ENCODE results near the gene SCMH1. TPM values are rescaled to one million over a fixed set of nuclear protein-coding genes. Genes with fewer than 3 reads are reported as not detected.

SCMH1 gene
- total RNA-seq, 6 experiments from 2014 or later: 16.9 to 24.4 (median 21.7) TPM

DNA sequence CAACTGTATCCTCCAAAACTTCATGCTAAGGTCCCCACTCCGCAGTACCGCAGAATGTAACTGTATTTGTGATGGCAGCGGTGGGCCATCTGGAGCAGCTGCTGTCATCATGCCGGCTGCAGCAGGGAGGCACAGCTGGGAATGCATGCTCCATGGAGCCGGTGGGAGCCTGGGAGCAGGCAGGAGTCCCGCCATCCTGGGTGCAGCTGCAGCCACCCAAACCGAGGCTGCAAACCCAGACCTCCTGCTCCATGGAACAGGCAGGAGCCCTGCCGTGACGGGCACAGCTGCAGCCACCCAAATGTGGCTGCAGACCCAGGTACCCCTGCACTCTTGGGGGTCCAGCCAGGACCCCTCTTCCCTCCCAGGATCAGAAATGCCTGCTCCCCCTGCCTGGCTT lies 80.3 kb downstream of the SCMH1 start:
- no peaks in the 10 kb centered on the region for H3K27me3 Mint-ChIP-seq (ENCODE audit: insufficient read depth)
- TF ChIP-seq, protein P1, sequence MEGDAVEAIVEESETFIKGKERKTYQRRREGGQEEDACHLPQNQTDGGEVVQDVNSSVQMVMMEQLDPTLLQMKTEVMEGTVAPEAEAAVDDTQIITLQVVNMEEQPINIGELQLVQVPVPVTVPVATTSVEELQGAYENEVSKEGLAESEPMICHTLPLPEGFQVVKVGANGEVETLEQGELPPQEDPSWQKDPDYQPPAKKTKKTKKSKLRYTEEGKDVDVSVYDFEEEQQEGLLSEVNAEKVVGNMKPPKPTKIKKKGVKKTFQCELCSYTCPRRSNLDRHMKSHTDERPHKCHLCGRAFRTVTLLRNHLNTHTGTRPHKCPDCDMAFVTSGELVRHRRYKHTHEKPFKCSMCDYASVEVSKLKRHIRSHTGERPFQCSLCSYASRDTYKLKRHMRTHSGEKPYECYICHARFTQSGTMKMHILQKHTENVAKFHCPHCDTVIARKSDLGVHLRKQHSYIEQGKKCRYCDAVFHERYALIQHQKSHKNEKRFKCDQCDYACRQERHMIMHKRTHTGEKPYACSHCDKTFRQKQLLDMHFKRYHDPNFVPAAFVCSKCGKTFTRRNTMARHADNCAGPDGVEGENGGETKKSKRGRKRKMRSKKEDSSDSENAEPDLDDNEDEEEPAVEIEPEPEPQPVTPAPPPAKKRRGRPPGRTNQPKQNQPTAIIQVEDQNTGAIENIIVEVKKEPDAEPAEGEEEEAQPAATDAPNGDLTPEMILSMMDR (IDR thresholded peaks at IDR 0.05): no peak
- DNase-seq: no peak
- no peak overlapping the region for H3K27ac Mint-ChIP-seq
- H3K4me1 Mint-ChIP-seq (ENCODE audit: low read depth): peaks cover 11% of the 10 kb centered on the region
- H3K9me3 Mint-ChIP-seq: no peaks in the 10 kb centered on the region
- no peaks in the 10 kb centered on the region; the same call in 1 of the 2 replicates for H3K36me3 Mint-ChIP-seq (ENCODE audit: low read depth)
- H3K4me3 Mint-ChIP-seq: no peak overlapping the region

DNA sequence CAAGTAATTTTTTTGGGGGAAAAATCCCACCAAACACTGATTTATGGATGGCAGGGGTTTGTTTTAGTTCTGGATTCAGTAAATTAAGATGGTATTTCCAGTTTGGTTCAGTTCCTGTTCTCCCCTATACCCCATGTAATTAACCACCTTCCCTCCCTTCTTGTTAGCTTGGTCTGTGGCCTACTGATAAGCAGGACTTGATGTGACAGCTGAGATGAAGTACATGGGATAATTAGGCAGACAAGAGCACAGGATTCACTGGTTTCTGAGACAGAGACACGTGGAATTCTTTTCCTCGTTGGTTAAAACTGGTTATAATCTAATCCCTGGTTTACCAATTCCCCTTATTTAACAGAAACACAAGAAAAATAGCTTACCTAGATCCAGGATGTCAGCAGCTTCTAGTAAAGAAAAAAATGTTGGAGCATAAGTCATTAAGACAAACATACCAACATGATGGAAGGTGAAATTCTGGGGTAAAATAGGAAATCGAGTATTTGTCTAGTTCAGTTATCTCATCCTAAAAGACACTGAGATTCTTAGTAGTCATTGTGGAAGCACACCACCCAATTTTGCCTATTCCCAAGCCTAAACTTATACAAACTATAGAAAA lies 81.5 kb downstream of the SCMH1 start:
- TF ChIP-seq, protein P1 (IDR thresholded peaks at IDR 0.05): no peak
- H3K4me3 Mint-ChIP-seq: no peak overlapping the region
- H3K9me3 Mint-ChIP-seq: no peaks in the 10 kb centered on the region
- no peaks in the 10 kb centered on the region for H3K27me3 Mint-ChIP-seq (ENCODE audit: insufficient read depth)
- H3K4me1 Mint-ChIP-seq (ENCODE audit: low read depth): peaks cover 20% of the 10 kb centered on the region
- no peak overlapping the region for H3K27ac Mint-ChIP-seq
- H3K36me3 Mint-ChIP-seq (ENCODE audit: low read depth): no peaks in the 10 kb centered on the region
- no peak for DNase-seq

DNA sequence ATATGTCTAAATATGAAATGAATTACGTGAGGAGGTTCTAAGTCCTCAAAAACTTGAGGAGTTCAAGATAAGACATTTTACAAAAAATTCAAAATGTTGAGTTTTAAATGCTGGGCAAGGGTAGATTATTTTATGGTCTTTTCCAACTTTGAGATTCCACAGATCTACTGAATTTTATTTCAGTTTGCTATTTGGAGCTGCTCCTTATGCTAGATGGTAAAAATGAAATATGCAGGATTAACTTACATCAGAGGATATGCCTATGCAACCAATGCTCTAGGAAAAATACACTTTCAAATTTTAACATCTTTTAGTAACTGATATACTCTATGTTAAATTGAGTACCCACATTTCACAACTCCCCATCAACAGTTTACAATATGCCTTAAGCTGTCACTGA lies 83.1 kb downstream of the SCMH1 start:
- DNase-seq: no peak
- H3K36me3 Mint-ChIP-seq (ENCODE audit: low read depth): no peaks in the 10 kb centered on the region
- peaks cover 27% of the 10 kb centered on the region for H3K4me1 Mint-ChIP-seq (ENCODE audit: low read depth)
- H3K9me3 Mint-ChIP-seq: no peaks in the 10 kb centered on the region
- H3K4me3 Mint-ChIP-seq: no peak overlapping the region
- TF ChIP-seq, protein P1 (IDR thresholded peaks at IDR 0.05): no peak
- no peaks in the 10 kb centered on the region; the same call in 1 of the 2 replicates for H3K27me3 Mint-ChIP-seq (ENCODE audit: insufficient read depth)
- H3K27ac Mint-ChIP-seq: no peak overlapping the region

DNA sequence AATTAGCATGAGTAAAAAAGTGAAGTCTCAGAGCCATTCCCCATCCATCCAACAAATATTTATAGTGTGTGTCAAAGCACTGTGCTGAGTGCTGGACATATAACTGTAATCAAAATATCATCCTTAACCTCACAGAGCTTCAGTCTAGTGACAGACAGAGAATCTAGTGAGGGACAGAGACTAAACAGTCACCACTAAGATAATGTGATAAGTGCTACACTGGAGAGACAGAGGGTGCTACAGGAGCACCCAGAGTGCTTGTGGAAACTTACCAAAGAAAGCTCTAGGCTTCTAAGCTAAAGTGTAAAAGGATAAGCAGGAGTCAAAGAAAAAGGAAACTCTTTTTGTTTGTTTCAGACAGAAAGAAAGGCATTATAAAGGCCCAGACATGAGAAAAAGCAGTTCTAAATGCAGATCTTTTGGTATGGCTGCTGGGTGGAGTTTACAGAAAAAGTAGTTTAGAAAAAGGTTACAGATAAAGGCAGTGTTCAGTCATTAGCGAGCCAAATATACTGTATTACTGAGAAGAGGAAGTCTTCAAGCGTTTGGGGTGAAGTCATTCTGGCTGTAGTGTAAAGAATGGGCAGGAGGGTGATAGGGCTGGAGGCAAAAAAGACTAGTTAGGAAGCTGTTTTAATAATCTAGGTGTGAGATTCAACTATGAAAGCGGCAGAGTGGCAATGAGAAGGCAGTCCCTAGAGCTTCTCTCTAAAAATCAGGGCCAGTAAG lies 83.8 kb downstream of the SCMH1 start:
- Mint-ChIP-seq H3K9me3 (no peaks in the 10 kb centered on the region), H3K27ac (no peak overlapping the region), H3K36me3 (ENCODE audit: low read depth) (no peaks in the 10 kb centered on the region), H3K27me3 (ENCODE audit: insufficient read depth) (no peaks in the 10 kb centered on the region; the same call in 1 of the 2 replicates), H3K4me1 (ENCODE audit: low read depth) (peaks cover 34% of the 10 kb centered on the region), H3K4me3 (no peak overlapping the region)
- TF ChIP-seq, protein P1 (IDR thresholded peaks at IDR 0.05): no peak
- DNase-seq: no peak

DNA sequence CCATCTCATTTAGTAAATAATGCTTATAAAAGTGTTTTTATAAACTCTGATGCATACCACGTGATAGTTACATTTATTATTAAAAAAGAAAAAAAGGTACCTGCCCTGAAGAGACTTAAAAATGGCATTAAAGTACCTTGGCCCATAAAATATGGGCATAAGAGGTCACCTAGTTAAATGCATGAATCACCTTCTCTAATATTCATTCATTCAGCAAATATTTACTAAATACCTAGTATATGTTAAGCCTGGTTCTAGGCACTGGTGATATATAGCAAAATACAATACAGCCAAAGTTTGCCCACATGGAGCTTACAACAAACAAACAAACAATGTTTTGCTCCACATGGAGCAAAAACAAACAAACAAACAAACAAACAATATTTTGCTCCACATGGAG lies 87.0 kb downstream of the SCMH1 start:
- H3K9me3 Mint-ChIP-seq: no peaks in the 10 kb centered on the region
- H3K4me1 Mint-ChIP-seq (ENCODE audit: low read depth): peaks cover 57% of the 10 kb centered on the region
- H3K36me3 Mint-ChIP-seq (ENCODE audit: low read depth): no peaks in the 10 kb centered on the region
- H3K4me3 Mint-ChIP-seq: no peak overlapping the region
- H3K27me3 Mint-ChIP-seq (ENCODE audit: insufficient read depth): no peaks in the 10 kb centered on the region; the same call in 1 of the 2 replicates
- H3K27ac Mint-ChIP-seq: no peak overlapping the region
- DNase-seq: no peak
- TF ChIP-seq, protein P1 (IDR thresholded peaks at IDR 0.05): no peak

Data from HFFc6 (cell line).